ENCODE data around the gene SSC5D.

Gene SSC5D

DNA sequence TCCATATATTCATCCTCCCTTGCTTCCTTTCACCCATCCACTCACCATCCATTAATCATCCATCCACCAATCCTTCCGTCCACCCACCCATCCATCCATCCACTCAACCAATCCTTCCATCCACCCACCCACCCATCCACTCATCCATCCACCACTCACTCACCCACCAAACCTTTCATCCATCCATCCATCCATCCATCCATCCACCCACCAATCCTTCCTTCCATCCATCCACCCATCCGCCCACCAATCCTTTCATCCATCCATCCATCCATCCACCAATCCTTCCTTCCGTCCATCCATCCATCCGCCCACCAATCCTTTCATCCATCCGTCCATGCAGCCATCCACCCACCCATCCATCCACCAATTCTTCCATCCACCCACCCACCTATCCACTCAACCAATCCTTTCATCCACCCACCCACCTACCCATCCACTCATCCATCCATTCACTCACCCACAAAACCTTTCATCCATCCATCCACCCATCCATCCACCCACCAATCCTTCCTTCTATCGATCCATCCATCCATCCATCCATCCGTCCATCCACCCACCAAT is 54.1 kb downstream of the SSC5D start:
- DNase-seq (ENCODE audit: insufficient read length, low spot score): no peak
- TF ChIP-seq, protein P1, sequence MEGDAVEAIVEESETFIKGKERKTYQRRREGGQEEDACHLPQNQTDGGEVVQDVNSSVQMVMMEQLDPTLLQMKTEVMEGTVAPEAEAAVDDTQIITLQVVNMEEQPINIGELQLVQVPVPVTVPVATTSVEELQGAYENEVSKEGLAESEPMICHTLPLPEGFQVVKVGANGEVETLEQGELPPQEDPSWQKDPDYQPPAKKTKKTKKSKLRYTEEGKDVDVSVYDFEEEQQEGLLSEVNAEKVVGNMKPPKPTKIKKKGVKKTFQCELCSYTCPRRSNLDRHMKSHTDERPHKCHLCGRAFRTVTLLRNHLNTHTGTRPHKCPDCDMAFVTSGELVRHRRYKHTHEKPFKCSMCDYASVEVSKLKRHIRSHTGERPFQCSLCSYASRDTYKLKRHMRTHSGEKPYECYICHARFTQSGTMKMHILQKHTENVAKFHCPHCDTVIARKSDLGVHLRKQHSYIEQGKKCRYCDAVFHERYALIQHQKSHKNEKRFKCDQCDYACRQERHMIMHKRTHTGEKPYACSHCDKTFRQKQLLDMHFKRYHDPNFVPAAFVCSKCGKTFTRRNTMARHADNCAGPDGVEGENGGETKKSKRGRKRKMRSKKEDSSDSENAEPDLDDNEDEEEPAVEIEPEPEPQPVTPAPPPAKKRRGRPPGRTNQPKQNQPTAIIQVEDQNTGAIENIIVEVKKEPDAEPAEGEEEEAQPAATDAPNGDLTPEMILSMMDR (IDR thresholded peaks at IDR 0.05; ENCODE audit: insufficient read depth, missing control alignments): no peak
- no peak for FAIRE-seq

DNA sequence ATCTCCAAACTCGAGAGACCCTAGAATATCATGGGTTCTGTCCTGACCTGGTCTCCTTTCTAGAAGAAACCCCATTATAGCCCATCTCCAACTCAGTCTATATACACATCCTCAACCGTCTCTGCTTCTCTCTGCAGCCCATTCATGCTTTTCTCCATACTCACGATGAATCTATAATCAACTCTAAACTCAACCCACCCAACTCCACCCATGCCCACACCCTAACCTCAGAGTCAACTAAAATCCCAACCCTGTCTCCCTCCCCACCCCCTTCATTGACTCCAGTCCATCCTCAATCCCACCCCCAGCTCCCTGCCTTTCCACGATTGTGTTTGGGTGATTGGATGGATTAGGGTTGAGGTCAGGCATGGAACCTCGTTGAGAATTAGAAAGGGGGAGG is 55.3 kb downstream of the SSC5D start:
- TF ChIP-seq, protein P1 (IDR thresholded peaks at IDR 0.05; ENCODE audit: insufficient read depth, missing control alignments): no peak
- DNase-seq (ENCODE audit: insufficient read length, low spot score) (no peak), FAIRE-seq (no peak)

DNA sequence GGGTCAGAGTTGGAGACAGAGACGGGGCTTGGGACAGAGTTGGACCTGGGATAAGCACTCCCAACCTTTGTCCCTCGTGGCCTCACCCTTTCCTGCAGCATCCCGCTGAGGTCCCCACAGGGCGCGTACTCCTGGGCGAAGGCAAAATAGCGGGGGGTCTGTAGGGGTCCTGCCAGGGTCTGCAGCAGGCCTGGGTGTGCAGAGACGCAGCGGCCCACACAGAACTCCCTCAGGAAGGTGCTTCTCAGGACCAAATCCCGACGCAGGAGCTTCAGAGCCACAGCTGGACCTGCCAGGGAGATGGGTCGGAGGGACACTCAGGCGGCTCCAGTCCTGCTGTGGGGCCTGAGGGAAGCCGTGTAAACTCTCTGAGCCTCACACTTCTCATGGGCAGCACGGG is 55.8 kb downstream of the SSC5D start:
- TF ChIP-seq, protein P1 (IDR thresholded peaks at IDR 0.05; ENCODE audit: insufficient read depth, missing control alignments): no peak
- no peak for DNase-seq (ENCODE audit: insufficient read length, low spot score)
- no peak for FAIRE-seq

DNA sequence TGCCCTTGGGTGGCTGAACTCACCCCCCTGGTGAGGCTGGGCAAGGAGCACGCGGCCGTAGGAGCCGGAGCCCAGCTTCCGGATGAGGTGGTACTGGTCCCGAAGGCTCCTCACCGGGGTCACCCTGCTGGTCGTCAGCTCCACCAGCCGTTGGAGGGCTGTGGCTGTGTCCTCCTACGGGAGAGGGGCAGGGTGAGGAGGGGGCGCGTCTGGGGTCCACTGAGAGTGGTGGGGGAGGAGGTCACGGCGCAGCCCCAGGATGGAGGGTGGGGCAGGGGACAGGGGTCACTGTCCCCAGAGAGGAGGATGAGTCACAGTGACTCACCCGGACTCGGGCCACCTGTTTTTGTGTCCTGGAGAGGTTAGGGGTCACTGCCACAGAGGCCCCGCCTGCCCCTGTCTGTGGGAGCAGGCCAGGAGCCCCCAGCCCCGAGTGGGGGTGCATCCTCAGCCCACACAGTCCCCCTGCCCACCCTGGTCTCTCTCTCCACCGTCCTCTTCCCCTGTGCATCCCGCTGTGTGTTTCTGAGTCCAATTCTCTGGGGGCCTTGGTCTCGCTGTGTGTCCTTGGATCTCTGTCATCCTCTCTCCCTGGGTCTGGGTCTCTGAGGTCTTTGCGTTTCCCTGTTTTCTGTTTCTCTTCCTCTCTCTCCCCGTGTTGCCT is 56.7 kb downstream of the SSC5D start:
- TF ChIP-seq, protein P1 (IDR thresholded peaks at IDR 0.05; ENCODE audit: insufficient read depth, missing control alignments): no peak
- no peak for FAIRE-seq
- no peak for DNase-seq (ENCODE audit: insufficient read length, low spot score)

DNA sequence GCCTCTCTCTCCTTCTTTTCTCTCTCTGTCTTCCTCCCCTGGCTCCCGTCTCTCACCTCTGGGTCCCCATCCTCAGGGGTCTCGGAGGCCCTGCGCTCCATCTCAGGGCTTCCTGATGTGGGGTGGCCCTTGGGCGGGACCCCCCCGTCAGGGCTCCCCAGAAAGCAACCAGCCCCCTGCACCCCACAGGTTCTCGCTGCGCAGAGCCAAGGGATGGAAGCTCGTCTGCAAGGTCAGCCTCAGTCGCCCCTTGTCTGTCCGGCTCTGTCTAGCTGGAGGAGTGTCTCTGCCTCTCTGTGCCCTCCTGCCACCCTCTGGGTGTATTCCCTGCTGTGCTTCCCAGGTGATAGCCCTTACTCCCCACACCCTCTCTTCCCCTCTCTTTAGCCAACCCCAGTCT is 57.2 kb downstream of the SSC5D start, which contains the start of gene SBK3:
Gene SBK3 (minus strand): TSS at position 101 of the 400 bp plus-strand sequence. CDS start 0 bp downstream, at position 101.
- FAIRE-seq (no peak), DNase-seq (ENCODE audit: insufficient read length, low spot score) (no peak)
- TF ChIP-seq, protein P1 (IDR thresholded peaks at IDR 0.05; ENCODE audit: insufficient read depth, missing control alignments): no peak

DNA sequence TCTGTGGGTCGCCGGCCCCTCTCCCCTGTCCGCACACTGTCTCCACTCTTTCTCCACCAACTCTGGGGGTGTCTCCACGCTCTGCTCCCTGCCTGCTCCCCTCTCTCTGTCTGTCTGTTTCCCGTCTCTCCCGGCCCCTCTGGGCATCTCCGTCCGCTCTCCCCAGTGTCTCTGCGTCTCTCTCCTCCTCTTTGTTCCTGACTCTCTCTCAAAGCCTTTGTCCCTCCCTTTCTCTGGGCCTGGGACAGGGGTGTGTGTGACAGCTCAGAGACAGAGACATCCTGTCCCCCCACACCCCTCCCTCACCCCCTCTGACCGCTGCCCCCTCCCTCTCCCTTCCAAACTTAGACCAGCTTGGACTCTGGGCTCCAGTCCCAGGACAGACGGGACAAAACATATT is 57.8 kb downstream of the SSC5D start:
- TF ChIP-seq, protein P1 (IDR thresholded peaks at IDR 0.05; ENCODE audit: insufficient read depth, missing control alignments): no peak
- DNase-seq (ENCODE audit: insufficient read length, low spot score) (no peak), FAIRE-seq (no peak)
